Measurements from ENCODE around the gene LGMN. TPM values are rescaled to one million over a fixed set of nuclear protein-coding genes. Genes with fewer than 3 reads are reported as not detected.

Gene LGMN
- total RNA-seq, 4 donors from 2014 or later = 226 to 405 (median 297) TPM

- intact Hi-C loops (cut with DNase I) = no loop called here
- DNase-seq = no peak
- Histone ChIP-seq H3K36me3 (no peaks in the 10 kb centered on the region), H3K27ac (no peak overlapping the region), H3K4me1 (peaks cover 0 to 4% of the 10 kb centered on the region in 2 donors), H3K4me3 (replicated peaks in 1 of 3) (no peak overlapping the region), H3K27me3 (no peaks in the 10 kb centered on the region), H3K9me3 (no peaks in the 10 kb centered on the region)
- no peak for TF ChIP-seq CTCF (IDR thresholded peaks at IDR 0.05)
- TF ChIP-seq POLR2A (IDR thresholded peaks at IDR 0.05) = no peak
- WGBS, 2 donors = 76 to 90% methylated on average over 10 of the region's 11 CpGs
These were observed 88.5 kb downstream of the LGMN start for GRCh38 chr14:92659765-92660561.

GRCh38 chr14:92658684-92659083 is 89.7 kb downstream of the LGMN start:
- DNase-seq = no peak
- Histone ChIP-seq H3K4me3 (replicated peaks in 1 of 3) (no peak overlapping the region), H3K27me3 (no peaks in the 10 kb centered on the region), H3K4me1 (peaks cover 0 to 4% of the 10 kb centered on the region in 2 donors), H3K9me3 (no peaks in the 10 kb centered on the region), H3K36me3 (no peaks in the 10 kb centered on the region), H3K27ac (no peak overlapping the region)
- TF ChIP-seq CTCF (IDR thresholded peaks at IDR 0.05) = no peak
- TF ChIP-seq POLR2A (IDR thresholded peaks at IDR 0.05) = no peak
- intact Hi-C loops (cut with DNase I) = no loop called here

GRCh38 chr14:92658160-92658559 is 90.3 kb downstream of the LGMN start:
- no peak for TF ChIP-seq POLR2A (IDR thresholded peaks at IDR 0.05)
- no peak for TF ChIP-seq CTCF (IDR thresholded peaks at IDR 0.05)
- intact Hi-C loops (cut with DNase I) = no loop called here
- no peak for DNase-seq
- Histone ChIP-seq H3K9me3 (no peaks in the 10 kb centered on the region), H3K27ac (no peak overlapping the region), H3K4me3 (replicated peaks in 1 of 3) (no peak overlapping the region), H3K36me3 (no peaks in the 10 kb centered on the region), H3K4me1 (peaks cover 0 to 4% of the 10 kb centered on the region in 2 donors), H3K27me3 (no peaks in the 10 kb centered on the region)
- WGBS, 2 donors = 86% methylated on average over 13 of the region's 13 CpGs

- H3K4me1 ChIP-seq = peaks cover 0 to 4% of the 10 kb centered on the region in 2 donors
- no peaks in the 10 kb centered on the region for H3K27me3 ChIP-seq
- no peaks in the 10 kb centered on the region for H3K36me3 ChIP-seq
- TF ChIP-seq CTCF (IDR thresholded peaks at IDR 0.05) (no peak), POLR2A (IDR thresholded peaks at IDR 0.05) (no peak)
- H3K27ac ChIP-seq = no peak overlapping the region
- peak; percentile 10 to 30 for DNase-seq
- no peaks in the 10 kb centered on the region for H3K9me3 ChIP-seq
- intact Hi-C loops (cut with DNase I) = no loop called here
- 54 to 59% methylated on average over 13 of the region's 13 CpGs for WGBS, 2 donors
- H3K4me3 ChIP-seq (replicated peaks in 1 of 3) = no peak overlapping the region
These were observed 90.8 kb downstream of the LGMN start for GRCh38 chr14:92657457-92658142.
